GM19238 (cell line): ENCODE measurements around the gene RPSA.
"Not testable (repeated sequence)": the region's sequence is repeated elsewhere in the genome, so short reads cannot be mapped to it uniquely, and the experiment has no call there.

ENCODE experiments used
- DNase-seq: peaks from one replicate; pipeline ENCODE4 v3.0.0; 2011; ENCODE audit warnings: low spot score; ENCODE audit not compliant: insufficient read length

RPSA gene

GRCh38 chr3:39406368-39407258 lies at the start of gene RPSA:
TSS of gene RPSA (plus strand) at chr3:39406720. CDS start at chr3:39407654, 934 bp downstream.
- peak; percentile 90 for DNase-seq

DNA sequence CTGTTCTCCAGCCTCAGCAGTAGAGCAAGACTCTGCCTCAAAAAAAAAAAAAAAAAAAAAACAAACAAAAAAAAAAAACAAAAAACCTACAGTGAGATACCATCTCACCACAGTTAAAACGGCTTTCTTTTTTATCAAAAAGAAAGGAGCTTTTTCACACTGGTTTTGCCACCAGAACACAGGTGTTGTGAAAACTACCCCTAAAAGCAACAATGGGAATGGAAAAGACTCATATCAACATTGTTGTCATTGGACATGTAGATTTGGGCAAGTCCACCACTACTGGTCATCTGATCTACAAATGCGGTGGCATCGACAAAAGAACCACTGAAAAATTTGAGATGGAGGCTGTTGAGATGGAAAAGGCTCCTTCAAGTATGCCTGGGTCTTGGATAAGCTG lies 48.2 kb upstream of the RPSA start:
- no peak for DNase-seq

DNA sequence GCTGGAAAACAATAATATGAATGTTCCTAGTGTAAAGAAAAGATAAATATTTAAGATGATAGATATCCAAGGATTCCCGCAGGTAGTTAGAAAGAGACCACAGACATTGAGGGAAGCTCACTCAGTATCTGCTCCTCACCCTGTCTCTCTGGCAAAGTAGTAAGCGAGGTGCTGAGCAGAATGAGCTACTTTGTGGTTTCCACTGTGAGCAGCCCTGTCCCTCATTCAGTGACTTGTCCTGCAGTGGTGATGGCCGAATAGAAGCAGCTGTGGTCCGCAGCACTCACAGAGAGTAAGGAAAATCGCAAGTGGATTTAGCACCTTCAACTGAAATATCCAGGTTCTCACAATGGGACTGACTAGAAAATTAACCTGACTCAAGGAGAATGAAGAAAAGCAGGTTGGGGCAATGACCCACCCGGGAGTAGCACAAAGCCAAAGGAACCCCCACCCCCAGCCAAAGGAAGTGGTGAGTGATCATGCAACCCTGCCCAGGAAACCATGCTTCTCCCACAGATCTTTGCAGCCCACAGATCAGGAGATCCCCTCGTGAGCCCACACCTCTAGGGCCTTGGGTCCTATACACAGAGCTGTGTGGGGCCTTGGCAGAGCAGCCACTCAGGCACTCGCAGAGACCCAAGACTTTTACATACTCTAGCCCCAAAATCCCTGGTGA lies 45.1 kb upstream of the RPSA start:
- no peak for DNase-seq

DNA sequence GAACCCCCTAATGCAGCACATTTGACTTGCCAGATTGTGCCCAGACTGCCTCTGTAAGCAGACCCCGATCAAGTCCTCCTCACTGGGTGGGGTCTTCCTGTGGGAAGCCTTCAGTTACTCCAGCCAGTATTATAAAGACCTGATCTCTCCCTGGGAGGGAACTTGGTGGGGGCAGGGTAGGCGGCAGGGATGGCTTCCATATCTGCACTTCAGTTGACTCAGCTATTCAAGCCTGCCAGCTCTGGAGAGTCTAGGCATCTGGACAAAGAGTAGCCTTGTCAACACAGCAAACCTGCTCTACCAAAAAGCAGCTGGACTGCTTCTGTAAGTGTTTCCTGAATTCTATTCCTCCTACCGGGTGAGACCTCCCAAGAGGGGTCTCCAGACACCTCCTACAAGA lies 44.3 kb upstream of the RPSA start:
- DNase-seq: no peak

DNA sequence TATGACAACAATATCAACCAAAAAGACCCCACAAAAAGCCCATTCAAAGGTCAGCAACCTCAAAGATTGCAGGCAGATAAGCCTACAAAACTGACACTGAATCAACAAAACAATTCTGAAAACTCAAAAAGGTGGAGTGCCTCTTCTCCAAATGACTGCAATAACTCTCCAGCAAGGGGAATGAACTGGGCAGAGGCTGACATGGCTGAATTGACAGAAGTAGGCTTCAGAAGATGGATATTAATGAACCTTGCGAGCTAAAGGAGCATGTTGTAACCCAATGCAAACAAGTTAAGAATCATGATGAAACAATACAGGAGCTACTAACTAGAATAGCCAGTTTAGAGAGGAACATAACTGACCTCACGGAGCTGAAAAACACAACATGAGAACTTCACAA lies 43.7 kb upstream of the RPSA start:
- no peak for DNase-seq

DNA sequence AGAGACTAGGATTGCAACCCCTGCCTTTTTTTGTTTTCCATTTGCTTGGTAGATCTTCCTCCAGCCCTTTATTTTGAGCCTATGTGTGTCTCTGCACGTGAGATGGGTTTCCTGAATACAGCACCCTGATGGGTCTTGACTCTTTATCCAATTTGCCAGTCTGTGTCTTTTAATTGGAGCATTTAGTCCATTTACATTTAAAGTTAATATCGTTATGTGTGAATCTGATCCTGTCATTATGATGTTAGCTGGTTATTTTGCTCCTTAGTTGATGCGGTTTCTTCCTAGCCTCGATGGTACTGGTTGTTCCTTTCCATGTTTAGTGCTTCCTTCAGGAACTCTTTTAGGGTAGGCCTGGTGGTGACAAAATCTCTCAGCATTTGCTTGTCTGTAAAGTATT lies 36.1 kb upstream of the RPSA start:
- DNase-seq: not testable (repeated sequence)

GRCh38 chr3:39372833-39373232 lies 33.7 kb upstream of the RPSA start:
- no peak for DNase-seq

DNA sequence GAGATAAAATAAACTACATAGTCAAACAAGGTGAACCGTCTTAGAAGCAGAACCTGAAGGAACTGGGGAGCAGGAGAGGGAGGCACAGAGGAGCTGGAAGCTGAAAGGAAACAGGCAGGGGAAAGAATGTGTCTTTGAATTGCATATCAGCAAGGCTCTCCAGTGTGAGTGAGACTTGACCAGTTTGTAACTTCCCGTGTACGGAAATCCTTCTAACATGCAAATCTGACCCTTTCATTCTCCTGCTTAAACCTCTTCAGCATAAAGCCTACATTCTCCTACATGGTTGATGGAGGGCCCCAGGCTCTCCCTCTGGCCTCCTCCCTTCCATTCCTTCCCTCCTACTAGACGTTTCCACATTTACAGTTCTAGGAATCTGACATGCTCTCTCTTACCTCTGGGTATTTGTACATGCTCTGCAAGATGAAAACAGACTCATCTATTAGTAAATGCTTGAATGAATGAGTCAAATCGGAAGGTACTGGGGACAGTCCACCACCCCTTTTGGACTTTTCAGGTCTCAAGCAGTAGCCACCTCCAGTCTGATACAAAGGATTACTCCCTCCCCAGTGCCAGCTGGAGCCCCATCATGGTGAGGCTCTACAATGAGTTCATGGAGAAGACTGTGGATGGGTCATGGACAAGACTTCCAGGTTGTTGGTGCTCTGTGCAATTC lies 29.4 kb upstream of the RPSA start:
- no peak for DNase-seq

DNA sequence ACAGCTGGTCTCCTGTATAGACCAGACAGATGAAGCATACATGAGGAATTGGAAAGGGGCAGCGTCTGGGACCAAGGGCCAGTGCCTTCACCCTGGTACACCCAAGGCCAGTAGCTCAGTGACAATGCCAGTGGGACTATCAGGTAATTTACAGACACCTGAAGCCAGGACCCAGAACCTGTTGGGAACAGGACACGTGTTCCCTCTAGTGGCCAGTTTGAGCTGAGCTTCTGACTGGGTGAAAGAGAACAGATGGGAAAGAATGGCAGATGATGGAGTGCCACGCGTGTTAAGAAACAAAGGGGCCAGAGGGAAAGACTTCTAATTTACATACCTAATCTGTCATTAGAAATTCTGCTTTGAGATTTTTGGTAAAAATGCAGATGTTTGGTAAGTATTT lies 28.4 kb upstream of the RPSA start:
- DNase-seq: peak; percentile 39

DNA sequence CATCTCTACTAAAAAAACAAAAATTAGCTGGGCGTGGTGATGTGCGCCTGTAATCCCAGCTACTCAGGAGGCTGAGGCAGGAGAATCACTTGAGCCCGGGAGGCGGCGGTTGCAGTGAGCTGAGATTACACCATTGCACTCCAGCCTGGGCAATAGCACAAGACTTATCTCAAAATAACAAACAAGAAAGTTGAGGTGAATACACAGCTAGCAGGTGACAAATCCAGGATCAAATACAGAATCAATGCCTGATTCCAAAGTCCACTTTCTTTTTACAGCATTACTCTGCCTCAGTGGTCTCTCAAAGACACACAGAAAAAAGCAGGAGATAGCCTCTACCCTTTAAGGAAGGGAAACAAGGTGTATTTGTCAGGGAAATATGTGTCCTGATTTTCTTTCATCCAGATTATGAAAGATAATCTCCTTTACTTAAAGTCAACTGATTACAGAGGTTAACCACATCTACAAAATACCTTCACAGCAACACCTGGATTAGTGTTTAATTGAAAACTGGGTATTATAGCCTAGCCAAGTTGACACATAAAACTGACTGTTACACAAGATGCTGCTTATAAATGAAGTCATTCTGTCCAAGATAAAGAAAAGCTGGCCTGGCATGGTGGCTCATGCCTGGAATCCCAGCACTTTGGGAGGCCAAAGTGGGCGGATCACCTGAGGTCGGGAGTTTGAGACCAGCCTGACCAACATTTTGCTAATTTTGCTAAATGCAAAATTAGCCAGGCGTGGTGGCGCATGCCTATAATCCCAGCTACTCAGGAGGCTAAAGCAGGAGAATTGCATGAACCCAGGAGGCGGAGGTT lies 27.4 kb upstream of the RPSA start:
- no peak for DNase-seq

DNA sequence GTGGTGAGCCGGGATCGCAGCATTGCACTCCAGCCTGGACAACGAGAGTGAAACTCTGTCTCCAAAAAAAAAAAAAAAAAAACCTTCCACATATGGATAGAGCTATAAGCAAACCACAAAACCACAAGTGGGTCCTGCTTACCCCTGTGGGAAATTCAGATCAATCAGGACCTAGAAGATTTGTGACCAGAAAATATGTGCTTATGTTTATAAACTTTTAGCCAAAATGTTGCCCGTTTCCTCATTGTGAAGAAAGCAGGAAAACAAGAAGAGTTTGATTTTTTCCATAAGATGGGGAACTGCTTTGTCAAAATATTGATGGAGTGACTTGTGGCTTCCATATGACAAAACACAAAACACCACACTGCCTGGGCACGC lies 26.8 kb upstream of the RPSA start:
- DNase-seq: no peak

DNA sequence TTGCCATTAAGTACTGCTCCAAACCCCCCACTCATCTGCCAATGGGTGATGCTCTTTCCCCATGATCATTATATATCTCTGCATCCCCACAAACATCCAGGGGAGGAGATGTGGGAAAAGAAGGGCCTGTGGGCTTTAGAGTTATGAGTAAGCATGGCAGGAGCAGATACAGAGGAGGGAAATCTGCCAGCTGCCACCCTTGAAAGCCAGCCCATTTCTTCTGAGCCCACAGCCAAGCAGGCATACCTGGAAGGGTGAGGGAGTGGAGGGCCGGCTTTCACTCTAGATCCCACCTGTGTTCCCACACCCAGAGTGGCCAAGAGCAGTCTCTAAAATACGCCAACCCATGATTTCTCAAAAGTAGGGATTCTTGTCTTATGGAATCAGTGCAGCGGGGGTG lies 25.1 kb upstream of the RPSA start:
- DNase-seq: no peak

DNA sequence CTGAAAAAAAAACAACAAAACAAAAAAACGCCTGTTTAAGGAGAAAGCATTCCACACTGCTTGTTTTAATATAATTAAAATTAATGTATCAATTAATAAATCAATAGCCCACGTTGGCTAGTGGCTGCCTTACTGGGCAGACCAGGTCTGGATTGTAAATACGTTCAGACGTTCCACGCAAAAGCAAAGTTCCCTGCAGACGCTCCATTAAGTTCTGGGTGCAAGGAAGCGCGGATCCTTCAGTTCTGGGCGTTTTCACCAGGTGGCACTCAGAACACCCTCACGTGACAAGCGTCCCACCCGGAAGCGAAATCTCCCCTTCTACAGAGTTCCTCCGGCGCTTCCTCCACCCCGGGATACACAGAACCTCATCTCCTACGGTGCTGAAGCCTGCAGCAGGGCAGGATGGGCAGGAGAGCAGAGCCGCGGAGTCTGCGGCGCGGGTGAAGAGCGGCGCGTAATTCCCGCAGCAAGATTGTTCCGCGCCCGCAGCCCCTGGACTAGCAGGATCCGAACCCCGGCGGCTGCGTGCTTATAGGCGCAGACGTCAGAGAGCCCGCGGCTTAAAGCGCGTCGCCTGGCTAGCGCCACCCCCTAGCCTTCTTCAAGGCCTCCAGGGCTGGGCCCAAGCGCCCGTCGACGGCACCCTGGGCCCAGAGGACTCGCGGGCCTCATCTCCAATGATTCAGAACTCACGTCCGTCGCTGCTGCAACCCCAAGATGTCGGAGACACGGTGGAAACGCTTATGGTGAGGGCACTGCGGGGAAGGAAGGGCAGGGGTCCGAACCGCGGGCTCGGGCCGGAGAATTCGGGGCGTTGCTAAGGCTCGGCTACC lies 23.3 kb upstream of the RPSA start, which contains the start of gene SLC25A38:
Gene SLC25A38, plus strand, starts transcription at position 326 of the 836 bp plus-strand sequence. Its CDS starts 355 bp downstream, at position 681.
- DNase-seq: peak; percentile 72

DNA sequence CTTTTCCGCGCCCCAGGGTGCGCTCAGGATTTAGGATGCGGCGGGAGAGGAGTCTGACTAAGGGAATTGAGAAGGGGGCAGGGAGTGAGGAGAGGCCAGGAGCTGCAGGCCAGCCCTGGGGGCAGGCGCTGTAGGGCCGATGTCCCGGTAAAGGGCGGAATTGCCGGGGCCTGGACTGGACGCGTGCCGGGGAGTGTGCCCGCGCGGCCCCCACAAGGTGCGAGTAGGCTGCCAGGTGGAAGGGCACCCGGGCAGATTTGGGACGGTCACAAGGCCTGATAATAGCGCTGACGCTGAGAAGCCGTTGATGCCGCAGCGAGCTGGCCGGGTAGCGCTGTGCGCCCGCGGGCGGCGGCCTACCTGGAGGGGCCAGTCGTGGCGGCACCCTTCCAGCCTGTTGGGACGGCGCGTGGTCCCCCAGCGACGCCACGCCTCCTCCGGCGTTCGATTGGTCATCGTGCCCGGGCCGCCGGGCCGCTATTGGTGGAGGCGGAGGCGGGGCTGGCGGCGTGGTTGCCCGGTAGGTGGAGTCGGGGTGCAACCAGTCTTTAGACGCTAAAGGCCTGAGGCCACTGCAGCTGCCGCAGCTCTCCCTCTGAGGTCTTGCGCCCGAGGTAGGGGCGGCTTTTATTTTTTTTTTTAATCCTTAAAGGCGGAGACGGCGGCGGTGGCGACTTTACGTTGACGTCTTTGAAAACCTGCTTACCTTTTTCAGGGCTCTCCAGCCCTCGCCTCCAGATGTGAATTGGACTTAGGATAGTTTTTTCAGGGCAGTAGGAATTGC lies 22.4 kb upstream of the RPSA start:
- peak; percentile 95 for DNase-seq

DNA sequence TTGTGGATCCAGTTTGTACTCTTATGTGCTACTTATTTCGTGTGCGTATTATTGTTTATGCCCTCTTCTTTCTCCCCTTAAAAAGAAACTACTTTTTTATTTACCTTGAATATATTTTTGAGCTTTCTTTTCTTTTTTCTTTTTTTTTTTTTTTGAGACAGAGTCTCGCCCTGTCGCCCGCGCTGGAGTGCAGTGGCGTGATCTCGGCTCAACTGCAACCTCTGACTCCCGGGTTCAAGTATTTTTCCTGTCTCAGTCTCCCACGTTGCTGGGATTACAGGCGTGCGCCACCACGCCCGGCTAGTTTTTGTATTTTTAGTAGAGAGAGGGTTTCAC lies 21.9 kb upstream of the RPSA start:
- no peak for DNase-seq

GRCh38 chr3:39385456-39386090 lies 20.9 kb upstream of the RPSA start:
- no peak for DNase-seq

DNA sequence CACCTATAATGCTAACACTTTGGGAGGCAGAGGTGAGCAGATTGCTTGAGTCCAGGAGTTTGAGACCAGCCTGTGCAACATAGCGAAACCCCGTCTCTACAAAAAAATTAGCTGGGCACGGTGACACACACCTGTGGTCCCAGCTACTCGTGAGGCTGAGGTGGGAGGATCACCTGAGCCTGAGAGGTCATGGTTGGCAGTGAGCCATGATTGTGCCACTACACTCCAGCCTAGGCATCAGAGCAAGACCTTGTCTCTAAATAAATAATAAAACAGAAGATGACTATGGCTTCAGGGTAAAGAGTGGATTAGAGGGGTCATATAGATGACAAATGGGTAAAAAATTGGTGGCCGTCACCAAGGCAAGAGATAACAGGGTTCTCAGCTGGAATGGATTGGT lies 20.2 kb upstream of the RPSA start:
- no peak for DNase-seq

DNA sequence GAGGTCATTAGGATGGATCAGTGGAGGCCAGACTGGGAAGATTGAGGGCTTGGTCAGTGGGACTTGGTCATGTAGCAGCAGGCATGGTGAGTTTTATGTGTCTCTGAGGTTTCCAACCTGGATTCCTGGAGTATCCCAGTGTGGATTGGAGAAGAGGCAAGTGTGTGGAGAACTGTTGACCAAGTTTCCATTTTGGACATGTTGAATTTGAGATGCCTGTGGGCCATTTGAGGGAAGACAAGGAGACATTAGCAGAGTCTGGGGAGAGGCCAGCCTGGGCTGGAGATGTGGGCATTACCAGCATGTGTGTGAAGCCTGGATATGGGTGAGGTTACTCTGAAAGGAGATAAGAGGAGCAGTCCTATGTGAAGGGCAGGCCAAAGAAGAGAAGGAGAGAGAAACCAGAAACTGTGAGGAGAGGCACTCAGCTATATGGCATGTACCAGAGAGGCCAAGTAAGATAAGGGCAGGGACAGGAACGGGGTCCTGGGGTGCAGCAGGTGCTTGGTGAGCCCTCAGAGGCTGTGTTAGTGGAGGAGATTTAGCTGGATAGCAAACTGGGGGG lies 19.0 kb upstream of the RPSA start:
- DNase-seq: no peak

DNA sequence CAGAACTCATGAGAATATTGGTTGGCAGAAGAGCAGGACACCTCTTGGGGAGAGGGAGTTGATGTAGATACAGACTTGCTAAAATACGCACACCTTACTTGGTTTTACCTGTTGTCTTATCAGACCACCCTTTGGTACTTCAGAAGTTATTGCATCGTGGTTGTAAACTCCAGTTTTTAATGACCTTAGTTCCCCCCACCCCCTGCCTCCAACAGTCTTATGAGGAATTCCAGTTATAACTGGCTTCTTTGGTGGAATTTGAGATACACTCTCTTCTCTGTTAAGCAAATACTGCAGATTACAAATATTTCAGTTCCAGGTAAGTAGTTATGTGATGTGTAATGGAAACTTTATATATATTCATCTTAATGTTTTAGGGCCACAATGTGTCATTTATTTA lies 18.4 kb upstream of the RPSA start:
- DNase-seq: no peak
